Karpas-422 (cell line): ENCODE data around the gene SKI. TPM values are rescaled to one million over a fixed set of nuclear protein-coding genes. Genes with fewer than 3 reads are reported as not detected.

Source experiments
- DNase-seq: peaks from one replicate; pipeline ENCODE4 v3.0.0-alpha.2; 2015
- H2AFZ ChIP-seq: fragments of 200-600 bp; sonication (generic); 2 replicates; pipeline ENCODE4 v1.6.1; 2014; ENCODE audit warnings: antibody characterized with exemption, low read length, mixed read lengths
- H3K27ac ChIP-seq: fragments of 200-600 bp; sonication (generic); 2 replicates; pipeline ENCODE4 v1.5.1; 2014; ENCODE audit warnings: mild to moderate bottlenecking, low read length, moderate library complexity
- H3K27me3 ChIP-seq: fragments of 200-600 bp; sonication (generic); 2 replicates; pipeline ENCODE4 v1.6.1; 2014; ENCODE audit warnings: low read length, mixed read lengths
- H3K36me3 ChIP-seq: fragments of 200-600 bp; sonication (generic); 2 replicates; pipeline ENCODE4 v1.6.1; 2014; ENCODE audit warnings: low read length, mixed read lengths; ENCODE audit not compliant: insufficient read depth
- H3K4me1 ChIP-seq: fragments of 200-600 bp; sonication (generic); 2 replicates; pipeline ENCODE4 v1.6.1; 2014; ENCODE audit warnings: mild to moderate bottlenecking, low read length, mixed read lengths
- H3K4me2 ChIP-seq: fragments of 200-600 bp; sonication (generic); 2 replicates; pipeline ENCODE4 v1.6.1; 2014; ENCODE audit warnings: low read length, low read depth, mild to moderate bottlenecking; ENCODE audit not compliant: poor library complexity, severe bottlenecking
- H3K4me3 ChIP-seq: fragments of 200-600 bp; sonication (generic); 2 replicates; pipeline ENCODE4 v1.5.1; 2014; ENCODE audit warnings: mild to moderate bottlenecking, antibody characterized with exemption, low read length, mixed read lengths
- H3K79me2 ChIP-seq: fragments of 200-600 bp; sonication (generic); 2 replicates; pipeline ENCODE4 v1.6.1; 2014; ENCODE audit warnings: mild to moderate bottlenecking, low read length, mixed read lengths
- H3K9ac ChIP-seq: fragments of 200-600 bp; sonication (generic); 2 replicates; pipeline ENCODE4 v1.6.0; 2014; ENCODE audit warnings: low read length
- H3K9me2 ChIP-seq: fragments of 200-600 bp; sonication (generic), shearing (Covaris generic); replicated peaks from 2 replicates; pipeline ENCODE4 v1.6.0; 2014; ENCODE audit warnings: mild to moderate bottlenecking, low read length, moderate library complexity; ENCODE audit not compliant: insufficient read depth
- H3K9me3 ChIP-seq: fragments of 300-700, 200-600 bp; sonication (generic); 2 replicates; pipeline ENCODE4 v1.6.1; 2014; ENCODE audit warnings: low read length, mixed read lengths
- H4K20me1 ChIP-seq: fragments of 200-600 bp; sonication (generic); 2 replicates; pipeline ENCODE4 v1.6.1; 2014; ENCODE audit warnings: mild to moderate bottlenecking, antibody characterized with exemption, low read length, low read depth; ENCODE audit not compliant: insufficient read depth
- total RNA-seq: library from RNA; depleted of rRNA; stranded (reverse); fragments of >200 nt; shearing (Covaris generic); gene quantifications from 2 replicates; pipeline ENCODE4 v1.2.3, GENCODE V29; 2014; ENCODE audit warnings: low replicate concordance

SKI gene
- total RNA-seq, 1 experiment from 2014 or later = 1.7 TPM

DNA sequence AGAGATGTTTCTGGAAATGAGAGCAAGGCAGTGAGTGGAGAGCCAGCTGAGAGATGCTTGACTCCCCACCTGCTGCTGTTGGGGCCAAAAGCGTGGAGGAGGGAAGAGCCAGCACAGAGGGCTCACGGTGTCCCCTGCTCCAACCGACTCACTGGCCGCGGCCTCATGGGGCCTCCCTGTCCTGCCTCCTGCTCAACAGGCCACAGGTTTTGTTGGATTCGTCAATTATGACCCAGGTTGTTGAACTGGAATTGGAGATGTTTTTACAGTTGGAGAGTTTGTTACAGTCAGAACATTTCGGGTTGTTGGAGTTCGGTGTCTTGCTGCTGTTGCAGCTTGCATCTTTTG lies 21.4 kb downstream of the SKI start:
- Histone ChIP-seq H3K36me3 (no peaks in the 10 kb centered on the region), H3K27me3 (no peaks in the 10 kb centered on the region), H3K79me2 (no peaks in the 10 kb centered on the region), H4K20me1 (peaks cover 19% of the 10 kb centered on the region; the same call in 1 of the 2 replicates), H2AFZ (no peak overlapping the region), H3K9me2 (no peaks in the 10 kb centered on the region), H3K9me3 (peaks cover 17% of the 10 kb centered on the region), H3K27ac (no peak overlapping the region), H3K4me2 (no peak overlapping the region), H3K9ac (no peak overlapping the region), H3K4me1 (no peaks in the 10 kb centered on the region), H3K4me3 (no peak overlapping the region)
- no peak for DNase-seq

DNA sequence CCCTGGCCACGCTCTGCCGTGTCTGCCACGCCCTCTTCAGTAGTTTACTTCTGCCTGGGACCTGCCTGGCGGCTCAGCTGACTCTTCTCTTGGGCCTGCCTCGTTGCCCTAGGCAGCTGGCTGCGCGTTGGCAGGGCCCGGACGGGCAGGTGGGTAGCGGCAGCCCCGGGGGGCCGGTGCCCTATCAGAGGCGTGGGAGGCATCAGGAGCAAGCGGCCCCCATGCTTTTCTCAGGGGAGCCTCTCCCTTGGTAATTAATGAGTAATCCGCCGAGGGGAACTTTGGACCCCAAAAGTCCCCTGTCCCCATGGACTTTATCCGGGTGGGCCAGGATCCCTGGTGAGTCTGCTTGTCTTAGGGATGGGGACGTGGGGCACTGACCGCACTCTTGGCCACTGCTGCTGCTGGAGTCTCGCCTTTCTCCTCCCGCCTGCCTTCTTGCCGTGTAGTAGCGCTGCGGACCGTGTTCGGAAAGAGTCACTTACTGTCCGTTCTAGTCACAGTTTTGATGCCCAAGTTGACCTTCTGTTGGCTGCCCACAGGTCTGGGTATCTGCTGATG lies 22.7 kb downstream of the SKI start:
- Histone ChIP-seq H3K9me3 (peaks cover 27% of the 10 kb centered on the region), H2AFZ (no peak overlapping the region), H4K20me1 (peaks cover 16% of the 10 kb centered on the region; the same call in 1 of the 2 replicates), H3K79me2 (no peaks in the 10 kb centered on the region), H3K4me2 (no peak overlapping the region), H3K27ac (no peak overlapping the region), H3K27me3 (no peaks in the 10 kb centered on the region), H3K36me3 (no peaks in the 10 kb centered on the region), H3K4me1 (no peaks in the 10 kb centered on the region), H3K9me2 (no peaks in the 10 kb centered on the region), H3K4me3 (no peak overlapping the region), H3K9ac (no peak overlapping the region)
- no peak for DNase-seq

DNA sequence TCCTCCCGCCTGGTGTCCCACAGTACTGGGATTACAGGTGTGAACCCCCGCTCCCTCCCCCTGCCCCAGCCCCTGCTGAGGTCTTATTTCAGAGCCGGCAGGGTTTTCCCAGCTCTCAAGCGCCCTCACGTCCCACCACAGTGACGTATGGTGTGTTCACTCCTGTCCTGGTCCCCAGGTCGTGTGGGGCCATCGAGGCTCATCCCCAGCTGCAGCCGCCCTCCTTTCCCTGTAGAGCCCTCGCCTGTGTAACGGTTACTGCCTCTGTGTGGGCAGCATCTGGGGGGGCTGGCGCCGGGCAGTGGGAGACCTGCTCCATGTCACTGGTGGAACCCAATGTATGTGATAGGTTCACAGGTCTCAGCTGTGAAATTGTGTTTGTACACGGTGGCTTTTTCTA lies 23.2 kb downstream of the SKI start:
- H3K27ac ChIP-seq = no peak overlapping the region
- no peaks in the 10 kb centered on the region for H3K4me1 ChIP-seq
- H4K20me1 ChIP-seq = peaks cover 16% of the 10 kb centered on the region; the same call in 1 of the 2 replicates
- no peaks in the 10 kb centered on the region for H3K79me2 ChIP-seq
- no peaks in the 10 kb centered on the region for H3K9me2 ChIP-seq
- H3K9ac ChIP-seq = no peak overlapping the region
- H3K4me3 ChIP-seq = no peak overlapping the region
- DNase-seq = no peak
- no peaks in the 10 kb centered on the region for H3K27me3 ChIP-seq
- H3K36me3 ChIP-seq = no peaks in the 10 kb centered on the region
- no peak overlapping the region for H2AFZ ChIP-seq
- no peak overlapping the region for H3K4me2 ChIP-seq
- H3K9me3 ChIP-seq = peaks cover 27% of the 10 kb centered on the region

DNA sequence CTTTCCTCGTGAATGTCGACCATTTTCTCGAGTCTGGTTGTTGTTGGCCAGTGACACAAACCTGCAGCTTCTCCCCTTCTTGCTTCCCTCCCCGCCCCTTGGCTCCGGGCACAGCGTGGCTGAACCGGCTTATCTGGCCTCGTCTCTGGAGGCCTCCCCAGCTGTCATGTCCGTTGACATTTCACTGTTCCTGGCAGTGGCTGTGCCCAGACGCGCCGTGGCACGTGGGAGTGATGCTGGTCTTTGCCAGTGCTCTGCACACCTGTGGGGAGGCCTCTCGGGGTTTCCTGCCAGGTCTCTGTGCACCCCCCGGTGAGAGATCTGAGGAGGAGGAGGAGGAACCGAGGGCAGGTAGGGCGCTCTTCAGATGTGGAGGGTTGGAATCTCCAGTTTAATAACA lies 23.7 kb downstream of the SKI start:
- Histone ChIP-seq H3K4me2 (no peak overlapping the region), H3K27ac (no peak overlapping the region), H3K9me3 (peaks cover 27% of the 10 kb centered on the region), H4K20me1 (peaks cover 13% of the 10 kb centered on the region; the same call in 1 of the 2 replicates), H3K9me2 (no peaks in the 10 kb centered on the region), H3K36me3 (no peaks in the 10 kb centered on the region), H3K79me2 (no peaks in the 10 kb centered on the region), H2AFZ (no peak overlapping the region), H3K4me3 (no peak overlapping the region), H3K4me1 (no peaks in the 10 kb centered on the region), H3K9ac (no peak overlapping the region), H3K27me3 (no peaks in the 10 kb centered on the region)
- DNase-seq = no peak

DNA sequence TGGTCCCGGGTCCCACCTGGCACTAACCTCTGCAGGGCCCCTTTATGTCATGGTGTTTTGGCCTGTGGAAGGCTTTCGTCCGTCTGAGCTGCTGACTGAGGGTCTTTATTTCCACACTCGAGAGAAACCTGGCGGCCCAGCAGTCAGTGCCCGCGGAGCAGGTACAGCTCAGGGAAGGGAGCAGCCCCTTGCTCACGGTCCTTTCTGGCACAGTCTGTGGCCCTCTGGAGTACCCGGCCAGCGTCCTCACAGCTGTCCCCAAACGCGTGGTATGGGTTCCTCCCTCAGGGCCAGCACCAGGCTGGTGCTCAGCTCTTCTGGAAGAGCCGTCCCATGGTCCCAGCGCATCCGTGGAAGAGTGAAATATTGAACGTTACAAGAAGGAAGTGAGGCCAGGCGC lies 24.3 kb downstream of the SKI start:
- Histone ChIP-seq H4K20me1 (peaks cover 9% of the 10 kb centered on the region; the same call in 1 of the 2 replicates), H3K9ac (no peak overlapping the region), H3K9me2 (no peaks in the 10 kb centered on the region), H3K4me2 (no peak overlapping the region), H3K27ac (no peak overlapping the region), H3K27me3 (no peaks in the 10 kb centered on the region), H3K9me3 (peaks cover 27% of the 10 kb centered on the region), H3K79me2 (no peaks in the 10 kb centered on the region), H3K36me3 (no peaks in the 10 kb centered on the region), H3K4me1 (no peaks in the 10 kb centered on the region), H2AFZ (no peak overlapping the region), H3K4me3 (no peak overlapping the region)
- DNase-seq = no peak

DNA sequence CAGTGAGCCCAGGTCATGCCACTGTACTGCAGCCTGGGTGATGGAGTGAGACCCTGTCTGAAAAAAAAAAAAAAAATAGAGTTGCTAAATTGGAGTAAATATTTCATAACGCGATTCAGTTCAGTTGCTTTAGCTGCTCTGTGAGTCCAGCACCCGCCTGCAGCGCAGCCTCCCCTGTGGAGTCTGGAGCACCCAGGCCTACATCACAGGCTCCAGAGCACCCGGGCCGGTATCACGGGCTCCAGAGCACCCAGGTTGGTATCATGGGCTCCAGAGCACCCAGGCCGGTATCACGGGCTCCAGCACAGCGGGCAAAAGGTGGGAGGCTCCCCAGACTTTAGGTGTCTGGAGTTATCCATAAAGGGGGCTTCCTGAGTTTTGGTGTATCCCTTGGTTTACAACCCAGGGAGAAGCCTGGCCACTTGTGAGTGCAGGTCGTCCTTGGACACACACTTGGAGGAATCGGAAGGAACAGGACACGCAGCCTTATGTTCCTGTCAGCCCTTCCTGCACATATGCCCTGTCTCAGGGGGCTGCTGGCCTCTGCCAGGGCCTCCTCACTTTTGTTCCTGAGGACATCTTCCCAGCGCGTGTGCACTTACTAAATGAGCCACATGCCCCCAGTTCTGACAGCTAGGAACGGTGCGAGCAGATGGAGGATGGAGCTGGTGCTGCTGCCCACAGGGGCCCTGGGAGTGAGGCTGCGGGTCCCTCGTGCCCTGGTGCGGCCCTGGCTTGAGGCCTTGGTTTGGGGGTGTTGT lies 25.1 kb downstream of the SKI start:
- Histone ChIP-seq H3K4me2 (no peak overlapping the region), H3K9ac (no peak overlapping the region), H3K36me3 (no peaks in the 10 kb centered on the region), H2AFZ (no peak overlapping the region), H3K79me2 (no peaks in the 10 kb centered on the region), H3K9me3 (peaks cover 27% of the 10 kb centered on the region), H3K4me3 (no peak overlapping the region), H3K9me2 (no peaks in the 10 kb centered on the region), H3K4me1 (no peaks in the 10 kb centered on the region), H3K27ac (no peak overlapping the region), H4K20me1 (peaks cover 5% of the 10 kb centered on the region; the same call in 1 of the 2 replicates), H3K27me3 (no peaks in the 10 kb centered on the region)
- no peak for DNase-seq

DNA sequence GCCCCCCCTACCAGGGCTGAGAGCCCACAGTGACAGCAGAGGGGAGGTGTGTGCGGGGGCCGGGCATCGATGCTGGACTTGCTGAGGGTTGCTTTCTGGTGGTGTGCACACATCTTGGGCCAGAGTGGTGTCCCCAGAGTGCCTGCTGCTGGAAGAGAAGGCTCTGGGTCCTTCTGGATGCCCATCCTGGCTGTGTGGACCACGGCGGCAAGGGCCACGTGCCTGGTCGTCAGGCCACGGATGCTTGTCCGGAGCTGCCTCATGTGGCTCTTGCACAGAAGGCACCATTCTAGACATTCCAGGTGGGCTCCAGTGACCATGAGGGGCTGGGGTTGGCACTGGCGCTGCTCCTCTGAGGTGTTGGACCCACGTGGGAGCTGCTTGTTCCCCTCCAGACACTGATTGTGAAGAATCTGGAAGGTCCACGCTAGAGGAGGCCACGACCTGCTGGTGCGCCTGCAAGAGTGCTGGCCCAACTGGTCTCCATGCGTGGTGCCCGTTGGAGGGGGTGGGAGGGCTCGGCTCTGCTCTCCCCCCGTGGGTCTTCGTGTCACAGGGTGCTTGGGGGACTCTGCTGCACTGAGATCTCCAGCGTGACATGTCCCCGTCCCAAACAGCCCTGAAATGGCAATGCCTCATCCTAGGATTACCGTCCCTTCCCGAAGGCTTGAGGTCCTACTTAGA lies 25.8 kb downstream of the SKI start:
- no peak for DNase-seq
- H3K79me2 ChIP-seq = no peaks in the 10 kb centered on the region
- H3K27ac ChIP-seq = no peak overlapping the region
- no peak overlapping the region for H3K4me2 ChIP-seq
- peaks cover 3% of the 10 kb centered on the region; the same call in 1 of the 2 replicates for H4K20me1 ChIP-seq
- no peaks in the 10 kb centered on the region for H3K36me3 ChIP-seq
- H3K9me3 ChIP-seq = peaks cover 27% of the 10 kb centered on the region
- no peak overlapping the region for H2AFZ ChIP-seq
- no peaks in the 10 kb centered on the region for H3K4me1 ChIP-seq
- H3K27me3 ChIP-seq = no peaks in the 10 kb centered on the region
- H3K9ac ChIP-seq = no peak overlapping the region
- H3K9me2 ChIP-seq = no peaks in the 10 kb centered on the region
- H3K4me3 ChIP-seq = no peak overlapping the region

DNA sequence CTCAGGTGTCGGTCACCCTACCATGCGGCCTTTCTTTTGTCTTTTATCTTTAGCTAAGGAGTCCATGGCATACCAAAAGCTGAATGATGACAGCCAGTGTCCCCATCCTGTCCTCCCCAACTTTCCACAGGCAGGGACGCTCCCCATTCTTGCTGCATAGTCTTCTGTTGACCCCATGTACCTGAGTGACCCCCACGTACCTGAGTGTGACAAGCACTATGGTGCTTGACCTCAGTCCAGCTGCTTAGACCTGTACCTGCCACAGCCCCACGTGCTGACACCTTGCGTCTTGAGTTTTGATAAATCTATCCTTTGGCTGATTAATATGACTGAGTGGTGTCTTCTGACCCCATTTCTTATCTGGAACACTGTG lies 26.9 kb downstream of the SKI start:
- no peaks in the 10 kb centered on the region for H3K9me2 ChIP-seq
- H3K4me2 ChIP-seq = no peak overlapping the region
- H3K79me2 ChIP-seq = no peaks in the 10 kb centered on the region
- no peaks in the 10 kb centered on the region for H3K4me1 ChIP-seq
- H4K20me1 ChIP-seq = peaks cover 6% of the 10 kb centered on the region
- no peaks in the 10 kb centered on the region for H3K27me3 ChIP-seq
- no peak overlapping the region for H3K9ac ChIP-seq
- no peaks in the 10 kb centered on the region for H3K36me3 ChIP-seq
- no peak overlapping the region for H2AFZ ChIP-seq
- H3K9me3 ChIP-seq = peaks cover 27% of the 10 kb centered on the region
- no peak for DNase-seq
- peak overlapping the region; percentile 10; the same call in 1 of the 2 replicates for H3K4me3 ChIP-seq
- no peak overlapping the region for H3K27ac ChIP-seq
